Memory B cell (primary cell): ENCODE results near the gene SLC26A9.
"Not testable (repeated sequence)": the region's sequence is repeated elsewhere in the genome, so short reads cannot be mapped to it uniquely, and the experiment has no call there.

Experiments used
- ATAC-seq: fragments of 150-1000 bp; cut with Tn5 transposase; 2 replicates; pipeline ENCODE4 v1.10.0; 2021; ENCODE audit warnings: low read depth, mild to moderate bottlenecking, moderate library complexity
- DNase-seq, 2 donors: peaks; one replicate each; pipeline ENCODE4 v3.0.0; 2022; ENCODE audit warnings: low spot score in 2 of 2
- H3K27ac Mint-ChIP-seq: one replicate; pipeline ENCODE4 v1.8.0; 2022; ENCODE audit warnings: mild to moderate bottlenecking, moderate library complexity, mixed read lengths
- H3K27me3 Mint-ChIP-seq: one replicate; pipeline ENCODE4 v1.8.0; 2022; ENCODE audit warnings: mixed read lengths
- H3K36me3 Mint-ChIP-seq: one replicate; pipeline ENCODE4 v1.8.0; 2022; ENCODE audit warnings: mild to moderate bottlenecking, mixed read lengths
- H3K4me1 Mint-ChIP-seq: one replicate; pipeline ENCODE4 v1.8.0; 2022; ENCODE audit warnings: mixed read lengths
- H3K4me3 Mint-ChIP-seq: one replicate; pipeline ENCODE4 v1.8.0; 2022; ENCODE audit warnings: mild to moderate bottlenecking, moderate library complexity, mixed read lengths
- H3K9me3 Mint-ChIP-seq: one replicate; pipeline ENCODE4 v1.8.0; 2022; ENCODE audit warnings: mixed read lengths

SLC26A9 gene

DNA sequence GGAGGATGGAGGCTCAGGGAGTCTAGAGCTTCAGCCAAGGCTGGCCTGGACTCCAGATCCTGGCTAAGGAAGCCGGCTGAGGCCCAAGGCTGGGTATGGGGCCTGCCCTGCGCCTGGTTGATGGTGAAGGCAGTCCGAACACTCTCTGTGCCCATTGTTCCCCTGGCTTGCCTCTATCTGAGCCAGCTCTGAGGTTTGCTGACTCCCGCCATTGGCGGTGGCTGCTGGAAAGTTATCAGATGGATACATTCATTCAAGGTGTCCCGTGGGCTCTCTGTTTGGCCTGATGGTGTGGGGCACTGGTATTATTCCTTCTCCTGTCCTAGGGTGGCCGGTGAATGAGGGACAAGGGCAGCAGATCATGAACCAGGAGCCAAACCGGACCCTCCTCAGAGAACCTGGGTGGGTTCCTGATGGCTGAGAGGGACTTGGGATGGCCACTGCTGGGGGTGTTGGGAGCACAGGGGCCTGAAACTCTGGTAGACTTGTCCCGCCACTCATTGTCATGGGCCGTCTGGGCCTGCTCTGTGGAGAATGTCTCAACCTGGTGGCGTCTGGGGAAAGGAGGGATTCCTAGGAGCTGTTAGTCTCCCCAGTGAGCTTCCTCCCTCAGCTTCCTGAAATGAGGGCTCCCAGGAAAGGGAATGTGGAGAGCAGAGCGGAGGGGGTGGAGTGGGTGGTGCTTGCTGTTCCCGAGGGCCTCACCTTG is 22.2 kb downstream of the SLC26A9 start:
- H3K4me1 Mint-ChIP-seq = peaks cover 10% of the 10 kb centered on the region
- ATAC-seq (no peak), DNase-seq (no peak)
- no peak overlapping the region for H3K4me3 Mint-ChIP-seq
- H3K27me3 Mint-ChIP-seq = peaks cover 6% of the 10 kb centered on the region
- H3K9me3 Mint-ChIP-seq = no peaks in the 10 kb centered on the region
- no peak overlapping the region for H3K27ac Mint-ChIP-seq
- H3K36me3 Mint-ChIP-seq = no peaks in the 10 kb centered on the region

DNA sequence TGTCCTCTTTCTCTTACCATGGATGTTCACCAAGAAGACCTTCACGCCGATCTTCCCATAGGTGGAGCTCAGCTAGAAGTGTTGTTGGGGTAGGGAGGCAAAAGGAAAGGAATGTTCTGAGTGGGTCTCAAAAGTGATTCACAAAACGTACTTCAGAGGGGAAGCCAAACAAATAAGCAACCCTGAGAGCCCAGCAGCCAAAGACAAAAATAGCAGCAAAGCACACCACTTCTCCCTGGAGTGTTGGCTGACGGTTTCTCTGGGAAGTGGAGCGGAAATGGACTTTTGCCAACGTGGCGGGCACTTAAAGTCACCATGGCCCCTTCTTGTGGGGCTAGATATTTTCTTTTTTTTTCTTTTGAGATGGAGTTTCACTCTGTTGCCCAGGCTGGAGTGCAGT is 23.1 kb downstream of the SLC26A9 start:
- ATAC-seq = no peak
- peaks cover 10% of the 10 kb centered on the region for H3K4me1 Mint-ChIP-seq
- no peak for DNase-seq
- H3K9me3 Mint-ChIP-seq = no peaks in the 10 kb centered on the region
- no peaks in the 10 kb centered on the region for H3K36me3 Mint-ChIP-seq
- H3K27me3 Mint-ChIP-seq = peaks cover 6% of the 10 kb centered on the region
- H3K27ac Mint-ChIP-seq = no peak overlapping the region
- no peak overlapping the region for H3K4me3 Mint-ChIP-seq

DNA sequence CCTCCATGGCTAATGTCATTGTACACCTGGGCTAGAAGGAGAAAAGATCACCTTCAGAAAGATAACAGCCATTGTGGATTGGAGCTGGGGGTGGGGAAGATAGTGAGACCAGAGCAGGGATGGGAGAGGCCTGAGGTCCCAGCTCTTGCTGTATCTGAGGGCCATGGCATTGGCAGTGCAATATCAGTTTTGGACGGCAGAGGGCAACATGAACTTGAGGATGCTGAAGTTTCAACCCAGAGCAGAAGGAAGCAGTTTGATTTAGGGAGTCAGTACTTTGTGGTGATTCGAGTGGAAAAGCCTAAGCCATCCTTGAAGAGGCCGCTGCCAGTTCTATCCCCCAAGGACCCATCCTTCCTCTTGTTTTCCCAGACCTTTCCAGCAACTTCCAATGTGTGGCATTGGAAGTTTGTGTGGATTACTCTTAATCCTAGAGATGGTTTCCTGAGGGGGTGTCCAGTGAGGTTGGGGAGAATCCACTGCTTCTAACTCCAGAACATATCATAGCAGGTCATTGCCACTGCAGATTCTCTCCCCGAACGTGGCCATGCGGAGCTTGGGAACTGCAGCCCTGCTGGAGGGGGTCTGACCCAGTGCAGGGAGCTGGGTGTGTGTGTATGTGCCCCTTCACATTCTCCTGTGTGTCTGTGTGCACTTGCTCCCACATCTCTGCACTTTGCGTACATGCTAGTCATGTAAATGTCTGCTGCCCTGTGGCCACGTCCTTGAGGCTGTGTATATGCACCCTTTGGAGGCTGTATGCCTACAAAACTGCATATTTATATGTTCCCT is 24.1 kb downstream of the SLC26A9 start:
- H3K27me3 Mint-ChIP-seq = peaks cover 6% of the 10 kb centered on the region
- no peaks in the 10 kb centered on the region for H3K36me3 Mint-ChIP-seq
- peak; percentile 92 for ATAC-seq
- H3K4me1 Mint-ChIP-seq = peaks cover 10% of the 10 kb centered on the region
- H3K27ac Mint-ChIP-seq = no peak overlapping the region
- peak; percentile 69 to 73 for DNase-seq
- H3K9me3 Mint-ChIP-seq = no peaks in the 10 kb centered on the region
- no peak overlapping the region for H3K4me3 Mint-ChIP-seq

DNA sequence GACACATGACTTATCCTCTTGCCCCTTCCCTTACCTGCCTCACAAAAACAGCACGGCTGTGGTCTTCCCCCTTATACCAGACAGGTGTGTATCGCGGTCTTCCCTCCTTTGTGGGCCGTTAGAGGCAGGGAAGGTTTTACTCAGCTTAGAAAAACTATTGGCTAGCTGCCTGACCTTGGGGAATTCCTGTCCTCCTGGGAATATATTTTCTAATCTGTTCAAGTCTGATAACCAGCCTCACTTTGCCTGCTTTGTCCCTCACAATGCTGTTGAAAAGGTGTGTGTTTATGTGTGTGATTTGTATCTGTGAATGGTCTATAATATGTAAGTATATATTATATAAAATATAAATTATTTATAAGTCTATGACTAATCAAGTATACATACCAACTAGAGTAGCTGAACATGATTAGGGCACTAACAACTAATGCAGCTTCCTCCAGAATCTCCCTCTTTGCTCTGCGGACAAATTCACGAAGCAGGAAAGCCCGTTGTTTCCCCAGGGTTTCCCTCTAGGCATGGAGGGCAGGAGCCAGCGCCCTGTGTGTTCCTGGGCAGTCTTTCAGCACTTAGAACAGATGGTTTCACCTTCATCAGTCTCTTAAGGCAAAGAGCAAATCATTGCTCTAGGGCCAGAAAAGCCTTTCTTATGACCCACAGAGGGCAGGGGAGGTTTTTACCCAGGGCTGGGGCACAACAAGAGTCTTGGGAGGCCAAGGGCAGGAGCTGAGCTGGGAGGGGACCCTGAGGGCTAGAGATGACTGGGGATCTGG is 25.6 kb downstream of the SLC26A9 start:
- DNase-seq (no peak), ATAC-seq (no peak)
- Mint-ChIP-seq H3K36me3 (no peaks in the 10 kb centered on the region), H3K4me1 (peaks cover 10% of the 10 kb centered on the region), H3K9me3 (no peaks in the 10 kb centered on the region), H3K27me3 (peaks cover 6% of the 10 kb centered on the region), H3K27ac (no peak overlapping the region), H3K4me3 (no peak overlapping the region)

DNA sequence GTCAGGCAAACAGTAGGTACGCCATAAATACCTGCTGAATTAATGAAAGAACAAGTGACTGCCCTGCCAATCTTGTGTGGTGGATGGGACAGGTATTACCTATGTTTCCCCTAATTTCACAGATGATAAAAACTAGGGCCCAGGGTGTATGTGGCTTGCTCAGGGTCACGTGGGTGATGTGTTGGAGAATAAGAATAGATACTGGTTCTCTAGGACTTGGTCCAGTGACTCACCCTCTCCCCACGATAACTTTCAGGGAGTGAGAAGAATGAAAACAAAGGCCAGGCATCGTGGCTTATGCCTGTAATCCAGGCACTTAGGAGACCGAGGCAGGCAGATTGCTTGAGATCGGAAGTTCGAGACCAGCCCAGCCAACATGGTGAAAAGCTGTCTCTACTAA is 26.7 kb downstream of the SLC26A9 start:
- DNase-seq = no peak
- ATAC-seq = no peak
- Mint-ChIP-seq H3K27me3 (peaks cover 8% of the 10 kb centered on the region), H3K4me3 (no peak overlapping the region), H3K4me1 (peaks cover 10% of the 10 kb centered on the region), H3K9me3 (no peaks in the 10 kb centered on the region), H3K36me3 (no peaks in the 10 kb centered on the region), H3K27ac (no peak overlapping the region)

DNA sequence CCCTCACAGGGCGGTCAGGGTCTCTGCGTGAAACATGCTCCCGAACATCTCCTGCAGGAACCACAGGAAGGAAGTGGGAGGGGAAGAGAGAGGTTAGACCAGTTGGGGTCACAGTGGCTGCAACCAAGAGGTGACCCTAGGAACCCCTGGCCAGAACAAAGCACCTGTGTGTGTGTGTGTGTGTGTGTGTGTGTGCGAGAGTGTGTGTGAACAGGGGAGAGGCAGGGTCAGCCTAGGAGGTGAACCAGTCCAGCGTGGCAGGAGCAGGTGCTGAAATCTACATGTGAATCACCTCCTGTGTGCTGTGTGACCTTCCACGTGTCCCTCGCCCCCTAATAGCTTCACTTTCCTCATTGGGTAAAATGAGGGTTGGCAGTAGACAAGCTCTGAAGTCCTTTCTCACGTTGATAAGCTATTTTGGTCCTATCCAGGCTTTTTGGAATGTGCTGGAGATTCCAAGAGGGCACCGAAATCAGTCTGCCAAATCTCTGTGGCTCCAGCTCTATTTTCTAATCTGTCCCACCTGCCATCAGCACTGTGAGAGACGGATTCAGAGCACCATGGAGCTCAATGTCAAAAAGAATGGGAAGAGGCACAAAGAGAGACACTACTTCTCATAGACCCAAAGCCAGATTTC is 27.8 kb downstream of the SLC26A9 start:
- DNase-seq (no peak), ATAC-seq (no peak)
- Mint-ChIP-seq H3K27me3 (peaks cover 8% of the 10 kb centered on the region), H3K9me3 (no peaks in the 10 kb centered on the region), H3K4me3 (no peak overlapping the region), H3K36me3 (no peaks in the 10 kb centered on the region), H3K27ac (no peak overlapping the region), H3K4me1 (peaks cover 10% of the 10 kb centered on the region)

DNA sequence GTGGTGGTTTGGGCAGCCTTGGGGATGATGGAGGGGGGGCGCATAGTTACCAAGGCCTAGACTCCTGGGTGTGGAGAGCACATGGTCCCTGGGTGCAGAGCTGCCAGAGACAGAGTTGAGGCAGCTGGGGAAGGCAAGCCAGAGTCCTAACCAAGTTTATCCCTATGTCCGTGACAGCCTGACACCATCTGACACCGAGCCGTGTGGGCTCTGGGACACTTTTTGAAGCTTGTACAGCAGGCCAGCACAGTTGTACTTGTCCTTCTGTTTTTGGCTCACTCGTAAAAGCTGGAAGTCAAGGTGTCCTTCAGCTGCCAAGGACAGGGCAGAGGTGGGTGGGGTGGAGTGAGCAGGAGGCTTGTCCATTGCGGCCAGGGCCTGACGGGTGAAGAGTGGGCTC is 28.5 kb downstream of the SLC26A9 start:
- Mint-ChIP-seq H3K27ac (no peak overlapping the region), H3K36me3 (no peaks in the 10 kb centered on the region), H3K4me3 (no peak overlapping the region), H3K27me3 (peaks cover 5% of the 10 kb centered on the region), H3K9me3 (no peaks in the 10 kb centered on the region), H3K4me1 (peaks cover 7% of the 10 kb centered on the region)
- no peak for ATAC-seq
- no peak for DNase-seq

DNA sequence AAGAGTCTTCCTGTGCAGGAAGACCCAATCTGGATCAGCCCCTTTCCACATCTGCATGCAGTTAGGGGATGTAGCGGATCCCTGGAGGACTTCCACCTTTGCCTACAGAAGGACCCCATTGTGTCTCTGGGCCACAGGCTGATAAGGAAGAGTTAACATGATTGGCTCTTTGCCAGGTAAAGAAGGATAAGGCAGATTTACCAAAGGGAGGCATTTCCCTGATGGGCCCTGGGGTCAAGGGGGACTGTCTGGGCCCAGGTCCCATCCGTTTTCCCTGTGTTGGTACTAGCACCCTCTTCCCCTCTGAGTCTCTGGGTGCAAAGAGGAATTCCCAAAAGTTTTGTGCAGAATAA is 29.1 kb downstream of the SLC26A9 start:
- no peak overlapping the region for H3K27ac Mint-ChIP-seq
- H3K4me3 Mint-ChIP-seq = no peak overlapping the region
- peaks cover 7% of the 10 kb centered on the region for H3K4me1 Mint-ChIP-seq
- peaks cover 5% of the 10 kb centered on the region for H3K27me3 Mint-ChIP-seq
- ATAC-seq = no peak
- no peaks in the 10 kb centered on the region for H3K36me3 Mint-ChIP-seq
- no peaks in the 10 kb centered on the region for H3K9me3 Mint-ChIP-seq
- no peak for DNase-seq

DNA sequence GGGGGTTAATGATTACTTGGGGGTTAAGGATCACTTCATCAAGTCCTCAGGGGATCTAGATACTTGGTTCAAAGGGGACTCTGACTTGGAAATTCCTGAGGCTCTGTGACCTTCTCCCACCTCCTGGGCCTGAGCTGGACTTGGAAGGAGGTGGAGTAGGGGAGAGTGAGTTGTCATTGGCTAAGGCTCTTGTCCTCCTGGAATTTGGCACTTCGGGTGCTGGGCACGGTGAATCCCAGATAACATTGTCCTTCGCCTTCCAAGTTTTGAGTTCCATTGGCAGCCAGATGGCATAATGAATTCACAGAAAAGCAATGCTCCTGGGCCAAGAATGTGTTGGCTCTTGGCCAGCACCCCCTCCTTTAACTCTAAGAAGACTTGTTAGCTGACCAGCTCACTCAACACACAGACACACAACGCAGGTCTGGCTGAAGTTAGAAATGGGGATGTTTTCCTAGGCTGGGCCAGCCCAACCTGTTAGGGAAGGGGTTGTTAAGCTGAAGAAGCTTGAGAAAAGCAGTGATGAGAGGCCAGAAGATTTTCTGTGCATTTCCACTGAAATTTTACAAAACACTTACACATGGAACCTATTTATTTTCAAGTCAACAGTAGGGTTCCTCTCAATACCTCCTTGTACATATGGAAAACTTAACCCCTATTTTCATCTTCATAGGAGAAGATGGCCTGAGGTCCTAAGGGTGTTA is 29.7 kb downstream of the SLC26A9 start:
- DNase-seq (no peak), ATAC-seq (no peak)
- H3K27ac Mint-ChIP-seq = no peak overlapping the region
- no peaks in the 10 kb centered on the region for H3K9me3 Mint-ChIP-seq
- H3K4me1 Mint-ChIP-seq = peaks cover 4% of the 10 kb centered on the region
- peaks cover 5% of the 10 kb centered on the region for H3K27me3 Mint-ChIP-seq
- no peak overlapping the region for H3K4me3 Mint-ChIP-seq
- H3K36me3 Mint-ChIP-seq = no peaks in the 10 kb centered on the region

DNA sequence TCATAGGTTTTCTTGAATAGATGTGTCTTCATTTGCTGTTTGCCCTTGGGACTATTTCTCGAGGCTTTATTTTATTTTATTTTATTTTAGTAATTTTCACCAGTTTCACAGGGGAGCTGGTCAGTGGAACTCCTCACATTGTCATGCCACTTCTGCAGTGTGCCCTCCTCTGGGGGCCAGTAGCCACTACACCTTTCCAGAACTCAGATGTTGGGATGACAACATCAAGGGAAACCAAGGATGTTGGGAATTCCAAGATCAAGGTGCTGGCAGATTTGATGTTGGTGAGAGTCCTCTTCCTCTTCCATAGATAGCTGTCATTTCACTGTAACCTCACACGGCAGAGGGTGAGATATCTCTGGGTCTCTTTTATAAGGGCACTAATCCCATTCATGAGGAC is 35.5 kb downstream of the SLC26A9 start:
- Mint-ChIP-seq H3K9me3 (no peaks in the 10 kb centered on the region), H3K4me1 (peaks cover 5% of the 10 kb centered on the region), H3K27me3 (peaks cover 3% of the 10 kb centered on the region), H3K4me3 (no peak overlapping the region), H3K27ac (no peak overlapping the region), H3K36me3 (no peaks in the 10 kb centered on the region)
- no peak for DNase-seq
- no peak for ATAC-seq

DNA sequence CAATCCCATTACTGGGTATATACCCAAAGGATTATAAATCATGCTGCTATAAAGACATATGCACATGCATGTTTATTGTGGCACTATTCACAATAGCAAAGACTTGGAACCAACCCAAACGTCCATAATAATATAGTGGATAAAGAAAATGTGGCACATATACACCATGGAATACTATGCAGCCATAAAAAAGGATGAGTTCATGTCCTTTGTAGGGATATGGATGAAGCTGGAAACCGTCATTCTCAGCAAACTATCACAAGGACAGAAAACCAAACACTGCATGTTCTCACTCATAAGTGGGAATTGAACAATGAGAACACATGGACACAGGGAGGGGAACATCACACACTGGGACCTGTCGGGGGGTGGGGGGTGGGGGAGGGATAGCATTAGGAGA is 38.2 kb downstream of the SLC26A9 start:
- not testable (repeated sequence) for ATAC-seq

DNA sequence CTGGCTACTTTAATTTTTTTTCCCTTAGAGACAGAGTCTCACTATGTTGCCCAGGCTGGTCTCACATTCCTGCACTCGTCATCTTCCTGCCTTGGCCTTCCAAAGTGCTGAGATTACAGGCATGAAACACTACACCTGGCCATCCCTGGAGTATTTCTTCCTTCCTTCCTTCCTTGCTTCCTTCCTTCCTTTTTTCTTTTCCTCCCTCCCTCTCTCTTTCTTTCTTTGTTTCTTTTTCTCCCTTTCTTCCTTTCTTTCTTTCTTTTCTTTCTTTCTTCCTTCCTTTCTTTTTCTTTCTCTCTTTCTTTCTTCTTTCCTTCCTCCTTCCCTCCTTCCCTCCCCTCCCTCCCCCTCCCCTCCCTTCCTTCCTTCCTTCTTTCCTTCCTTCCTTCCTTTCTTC is 46.9 kb downstream of the SLC26A9 start:
- no peak overlapping the region for H3K27ac Mint-ChIP-seq
- no peak for ATAC-seq
- peaks cover 9% of the 10 kb centered on the region for H3K9me3 Mint-ChIP-seq
- peaks cover 3% of the 10 kb centered on the region for H3K4me1 Mint-ChIP-seq
- peaks cover 7% of the 10 kb centered on the region for H3K36me3 Mint-ChIP-seq
- DNase-seq = no peak
- peaks cover 8% of the 10 kb centered on the region for H3K27me3 Mint-ChIP-seq
- no peak overlapping the region for H3K4me3 Mint-ChIP-seq

More for the DNA sequence above, 38.2 kb downstream of the SLC26A9 start:
- DNase-seq, H3K27me3 Mint-ChIP-seq, H3K4me1 Mint-ChIP-seq, H3K36me3 Mint-ChIP-seq, H3K9me3 Mint-ChIP-seq, H3K27ac Mint-ChIP-seq, H3K4me3 Mint-ChIP-seq: not testable (repeated sequence)

DNA sequence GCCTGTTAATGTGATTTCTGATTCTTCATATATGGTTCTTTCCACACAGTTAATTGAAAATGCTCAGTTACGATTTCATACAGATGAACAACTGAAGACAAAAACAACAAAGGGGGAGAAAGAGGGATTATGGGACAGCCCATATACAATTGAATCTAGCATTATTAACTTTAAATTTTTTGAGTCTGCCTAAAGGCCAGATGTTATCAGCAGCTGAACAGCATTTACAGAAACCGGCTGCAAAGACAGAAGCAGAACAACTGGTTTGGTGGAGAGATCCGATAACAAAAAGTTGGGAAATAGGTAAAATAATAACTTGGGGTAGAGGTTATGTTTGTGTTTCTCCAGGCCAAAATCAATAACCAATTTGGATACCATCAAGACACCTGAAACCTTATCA is 49.1 kb downstream of the SLC26A9 start:
- not testable (repeated sequence) for H3K27ac Mint-ChIP-seq, DNase-seq, H3K4me3 Mint-ChIP-seq, ATAC-seq, H3K27me3 Mint-ChIP-seq, H3K4me1 Mint-ChIP-seq
- H3K36me3 Mint-ChIP-seq = peaks cover 11% of the 10 kb centered on the region
- H3K9me3 Mint-ChIP-seq = peaks cover 14% of the 10 kb centered on the region
